Mucosa of descending colon (tissue), 3 donors: Measurements from ENCODE around the gene ATF7. TPM values are rescaled to one million over a fixed set of nuclear protein-coding genes. Genes with fewer than 3 reads are reported as not detected.
"Not testable (repeated sequence)": the region's sequence is repeated elsewhere in the genome, so short reads cannot be mapped to it uniquely, and the experiment has no call there.

Experiments
- ATAC-seq: fragments of 200-7000 bp; cut with Tn5 transposase; one replicate; pipeline ENCODE4 v1.9.1; 2020; ENCODE audit warnings: mild to moderate bottlenecking, moderate library complexity
- DNase-seq, 3 donors: peaks; one replicate each; pipeline ENCODE4 v3.0.0-alpha.2; 2020
- H3K36me3 ChIP-seq: fragments of 200-600 bp; one replicate; pipeline ENCODE4 v1.8.0; 2021; ENCODE audit warnings: low read depth, mild to moderate bottlenecking
- H3K4me1 ChIP-seq: fragments of 200-600 bp; one replicate; pipeline ENCODE4 v1.8.0; 2021; ENCODE audit warnings: low read depth, mild to moderate bottlenecking
- H3K4me3 ChIP-seq: fragments of 200-600 bp; one replicate; pipeline ENCODE4 v1.8.0; 2021; ENCODE audit warnings: mild to moderate bottlenecking
- H3K9me3 ChIP-seq: fragments of 200-600 bp; one replicate; pipeline ENCODE4 v1.8.0; 2021; ENCODE audit warnings: mild to moderate bottlenecking
- intact Hi-C, 2 donors: fragments of 100-400 bp; cut with DNase I in 1 of 2; cut with micrococcal nuclease in 1 of 2; formaldehyde crosslinking; loops; one replicate each; pipeline versions ENCODE4 v1.11.0 to v1.11.1; 2022; cut with DNase I, micrococcal nuclease
- total RNA-seq, 3 donors: library from RNA; stranded (reverse); fragmentation: NEBNext Ultra II Directional in 2 of 3; extraction: Animal tissue kit (Norgen Biotek cat#: 25700) in 2 of 3; gene quantifications; one replicate each; pipeline versions ENCODE4 v1.2.1 to v1.2.4, GENCODE V29; 2021 to 2023
- TF ChIP-seq, protein P1 (sequence below): fragments of 200-600 bp; IDR thresholded peaks from one replicate; pipeline ENCODE4 v1.8.0; 2022; ENCODE audit warnings: antibody characterized with exemption, mild to moderate bottlenecking
- donor health status: DM: no; HTN: no; CAD: no; lungs with moderate emphysema.
- donor health status: DM: no; HTN: no; CAD: no.
- donor health status: DM: no; HTN: yes; CAD: no.

Gene ATF7
- total RNA-seq, 3 donors from 2014 or later, result 35.6 to 50.9 (median 42.8) TPM

DNA sequence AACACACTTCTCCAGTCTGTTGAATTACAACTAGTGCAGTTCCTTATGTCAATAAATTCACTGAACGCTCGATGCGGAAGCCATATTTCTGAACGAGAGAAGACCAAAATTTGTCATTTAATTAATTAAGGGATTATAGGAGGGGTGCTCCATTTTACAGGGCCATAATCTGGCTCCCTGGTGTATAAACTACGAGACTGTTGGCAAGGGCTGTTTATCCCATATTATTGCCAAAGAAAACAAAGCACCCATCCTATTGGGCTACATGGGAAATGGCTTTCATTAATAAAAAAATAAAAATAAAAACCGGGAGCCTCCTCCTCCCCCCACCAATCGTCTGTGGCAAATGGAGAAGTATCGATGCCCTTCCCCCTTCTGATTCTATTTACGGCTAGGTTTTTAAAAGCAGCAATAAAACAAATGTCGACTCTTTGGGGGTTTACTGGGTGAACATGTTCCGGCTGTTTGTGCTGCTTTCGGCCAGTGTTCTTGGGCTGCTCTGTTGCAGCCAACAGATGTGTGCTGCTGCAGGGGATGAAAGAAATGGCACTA lies 24.8 kb downstream of the ATF7 start:
- no peak overlapping the region for H3K4me3 ChIP-seq
- no peaks in the 10 kb centered on the region for H3K9me3 ChIP-seq
- ATAC-seq (peak; percentile 59), DNase-seq (no peak)
- H3K4me1 ChIP-seq, result no peaks in the 10 kb centered on the region
- TF ChIP-seq, protein P1, sequence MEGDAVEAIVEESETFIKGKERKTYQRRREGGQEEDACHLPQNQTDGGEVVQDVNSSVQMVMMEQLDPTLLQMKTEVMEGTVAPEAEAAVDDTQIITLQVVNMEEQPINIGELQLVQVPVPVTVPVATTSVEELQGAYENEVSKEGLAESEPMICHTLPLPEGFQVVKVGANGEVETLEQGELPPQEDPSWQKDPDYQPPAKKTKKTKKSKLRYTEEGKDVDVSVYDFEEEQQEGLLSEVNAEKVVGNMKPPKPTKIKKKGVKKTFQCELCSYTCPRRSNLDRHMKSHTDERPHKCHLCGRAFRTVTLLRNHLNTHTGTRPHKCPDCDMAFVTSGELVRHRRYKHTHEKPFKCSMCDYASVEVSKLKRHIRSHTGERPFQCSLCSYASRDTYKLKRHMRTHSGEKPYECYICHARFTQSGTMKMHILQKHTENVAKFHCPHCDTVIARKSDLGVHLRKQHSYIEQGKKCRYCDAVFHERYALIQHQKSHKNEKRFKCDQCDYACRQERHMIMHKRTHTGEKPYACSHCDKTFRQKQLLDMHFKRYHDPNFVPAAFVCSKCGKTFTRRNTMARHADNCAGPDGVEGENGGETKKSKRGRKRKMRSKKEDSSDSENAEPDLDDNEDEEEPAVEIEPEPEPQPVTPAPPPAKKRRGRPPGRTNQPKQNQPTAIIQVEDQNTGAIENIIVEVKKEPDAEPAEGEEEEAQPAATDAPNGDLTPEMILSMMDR, result no peak
- intact Hi-C loops, result no loop called here
- H3K36me3 ChIP-seq, result no peaks in the 10 kb centered on the region

DNA sequence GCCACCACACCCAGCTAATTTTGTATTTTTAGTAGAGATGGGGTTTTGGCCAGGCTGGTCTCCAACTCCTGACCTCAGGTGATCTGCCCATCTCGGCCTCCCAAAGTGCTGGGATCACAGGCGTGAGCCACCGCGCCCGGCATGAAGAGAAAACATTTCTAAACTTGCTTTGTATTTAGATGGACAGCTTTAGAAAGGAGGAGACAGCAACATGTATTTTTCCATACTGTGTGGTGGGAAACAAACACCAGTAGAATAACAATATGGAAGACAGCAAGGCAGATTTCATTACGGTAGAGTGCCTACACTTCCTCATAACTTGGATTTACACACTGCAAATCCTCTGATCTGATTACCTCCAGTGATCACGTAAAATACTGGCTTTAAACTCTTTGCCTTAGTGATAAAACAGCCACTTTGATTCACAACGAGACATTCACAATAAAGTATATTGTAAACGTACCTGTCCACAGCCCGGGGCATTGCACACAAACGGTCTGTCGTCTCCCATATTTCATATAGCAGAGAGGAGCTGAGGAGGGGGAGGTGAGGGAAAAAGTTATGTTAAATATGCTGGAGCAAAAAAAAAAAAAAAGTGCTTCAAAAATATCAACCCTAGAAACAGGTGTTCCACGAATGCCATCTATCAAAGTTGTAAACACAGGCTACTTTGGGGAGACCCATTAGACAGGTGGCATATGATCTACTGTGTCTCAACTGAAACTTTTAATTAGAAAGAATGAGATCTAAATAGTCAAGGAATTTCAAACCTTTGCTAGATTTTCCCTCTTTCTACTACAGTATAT lies 25.5 kb downstream of the ATF7 start:
- TF ChIP-seq, protein P1, result no peak
- no peaks in the 10 kb centered on the region for H3K4me1 ChIP-seq
- no peak overlapping the region for H3K4me3 ChIP-seq
- intact Hi-C loops, result no loop called here
- H3K36me3 ChIP-seq, result no peaks in the 10 kb centered on the region
- no peaks in the 10 kb centered on the region for H3K9me3 ChIP-seq
- ATAC-seq, result peak; percentile 19
- no peak for DNase-seq

DNA sequence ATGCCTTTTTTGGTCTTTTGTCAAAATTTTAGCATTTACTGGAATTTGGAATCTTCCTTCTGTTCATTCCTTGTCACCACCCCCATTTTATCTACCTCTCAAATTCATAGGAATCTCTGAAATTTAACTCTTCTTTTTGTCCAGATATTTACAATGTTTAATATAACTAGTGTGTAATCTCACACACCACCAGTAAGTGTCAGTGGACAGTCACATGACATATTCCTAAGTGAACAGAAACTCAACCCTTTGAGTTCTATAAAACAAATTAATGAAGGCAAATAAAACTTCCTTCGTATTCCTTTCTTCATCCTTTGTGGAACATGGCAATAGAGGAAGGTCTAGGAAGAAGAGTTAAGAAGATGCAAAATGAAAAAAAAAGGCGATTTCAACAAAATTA lies 26.6 kb downstream of the ATF7 start:
- ATAC-seq, result no peak
- H3K36me3 ChIP-seq, result no peaks in the 10 kb centered on the region

DNA sequence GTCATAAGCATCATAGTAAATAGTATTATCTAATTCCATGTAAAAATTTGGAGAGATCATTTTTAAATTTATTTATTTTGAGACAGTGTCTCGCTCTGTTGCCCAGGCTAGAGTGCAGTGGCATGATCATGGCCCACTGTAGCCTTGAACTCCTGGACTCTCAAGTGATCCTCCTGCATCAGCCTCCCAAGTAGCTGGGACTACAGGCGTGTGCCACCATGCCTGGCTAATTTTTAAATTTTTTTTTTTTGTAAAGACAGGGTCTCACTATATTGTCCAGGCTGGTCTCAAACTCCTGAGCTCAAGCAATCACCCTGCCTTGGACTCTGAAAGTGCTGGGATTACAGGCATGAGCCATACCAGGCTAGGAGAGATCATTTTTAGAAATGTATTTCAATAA lies 27.2 kb downstream of the ATF7 start:
- DNase-seq, H3K9me3 ChIP-seq, H3K36me3 ChIP-seq, H3K4me3 ChIP-seq, ATAC-seq, H3K4me1 ChIP-seq, intact Hi-C loops: not testable (repeated sequence)

More for the DNA sequence above, 26.6 kb downstream of the ATF7 start:
- Histone ChIP-seq H3K9me3 (no peaks in the 10 kb centered on the region), H3K4me3 (no peak overlapping the region), H3K4me1 (no peaks in the 10 kb centered on the region)
- no peak for DNase-seq
- intact Hi-C loops, result no loop called here
- TF ChIP-seq, protein P1, result no peak

DNA sequence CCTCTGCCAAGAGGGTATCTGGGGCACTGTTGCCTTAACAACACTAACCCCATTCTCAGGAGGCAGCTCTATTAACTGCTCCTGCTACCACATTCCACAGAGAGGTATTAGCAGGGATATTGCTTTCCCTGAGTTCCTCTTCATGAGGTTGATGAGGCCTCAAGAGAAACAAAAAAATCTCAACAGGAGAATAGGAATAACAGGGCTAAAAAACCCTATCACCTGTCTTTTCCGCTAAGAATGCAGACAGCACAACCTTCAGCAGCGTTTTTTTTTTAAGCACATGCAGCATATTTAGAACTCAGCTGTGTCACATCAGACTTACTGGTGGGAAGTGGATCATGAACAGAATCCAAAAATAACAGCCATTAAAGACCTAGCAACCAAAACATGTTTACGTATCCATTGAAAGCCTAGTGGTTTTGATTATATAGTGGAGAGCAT lies 29.2 kb downstream of the ATF7 start:
- DNase-seq, result no peak
- Histone ChIP-seq H3K4me1 (peaks cover 4% of the 10 kb centered on the region), H3K36me3 (peaks cover 3% of the 10 kb centered on the region), H3K4me3 (no peak overlapping the region), H3K9me3 (no peaks in the 10 kb centered on the region)
- TF ChIP-seq, protein P1, result no peak
- intact Hi-C loops, result no loop called here
- ATAC-seq, result no peak

DNA sequence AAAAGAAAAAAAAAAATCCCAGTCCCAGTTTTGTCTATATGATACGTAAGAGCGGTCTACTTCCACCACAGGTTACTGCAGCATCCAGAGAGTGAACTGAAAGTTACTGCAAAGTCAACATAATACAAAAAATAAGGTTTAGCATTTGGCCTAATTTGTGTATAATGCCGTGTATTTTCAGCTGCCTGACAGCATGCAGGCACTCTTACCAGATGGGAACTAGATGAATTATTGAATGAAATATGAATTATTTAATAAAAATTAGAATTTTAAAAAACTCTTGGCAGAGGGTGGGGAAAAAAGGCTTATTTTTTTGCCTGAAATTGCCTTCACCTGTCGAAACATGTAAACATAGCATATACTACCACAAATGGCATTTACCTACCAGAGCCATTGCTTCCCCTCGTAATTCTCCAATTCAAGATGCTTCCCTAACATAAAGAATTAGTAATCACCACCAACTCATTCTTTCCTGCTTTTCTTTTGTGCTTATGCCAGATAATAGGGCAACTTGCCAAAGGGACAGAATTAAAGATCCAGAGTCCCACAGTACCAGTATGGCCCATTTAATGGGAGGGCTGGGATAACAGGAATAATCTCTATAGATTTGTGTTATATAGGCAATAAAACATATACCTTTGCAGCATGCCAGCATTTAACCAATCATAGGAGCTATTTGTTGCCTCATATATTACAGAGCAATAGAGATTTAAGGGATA lies 31.1 kb downstream of the ATF7 start:
- Histone ChIP-seq H3K4me3 (no peak overlapping the region), H3K36me3 (peaks cover 3% of the 10 kb centered on the region), H3K4me1 (peaks cover 21% of the 10 kb centered on the region), H3K9me3 (no peaks in the 10 kb centered on the region)
- intact Hi-C loops, result no loop called here
- DNase-seq (no peak), ATAC-seq (no peak)
- TF ChIP-seq, protein P1, result no peak
